HG03280 (cell line): ENCODE measurements around the gene DIS3L2.
"Not testable (repeated sequence)": the region's sequence is repeated elsewhere in the genome, so short reads cannot be mapped to it uniquely, and the experiment has no call there.

ENCODE experiments used
- ATAC-seq: cut with Tn5 transposase; IDR thresholded peaks from one replicate; pipeline ENCODE4 v1.9.1; 2021; ENCODE audit warnings: mild to moderate bottlenecking, moderate library complexity; ENCODE audit not compliant: unreplicated experiment

Gene DIS3L2

GRCh38 chr2:232113821-232114220 is 152.3 kb downstream of the DIS3L2 start:
- ATAC-seq: no peak

DNA sequence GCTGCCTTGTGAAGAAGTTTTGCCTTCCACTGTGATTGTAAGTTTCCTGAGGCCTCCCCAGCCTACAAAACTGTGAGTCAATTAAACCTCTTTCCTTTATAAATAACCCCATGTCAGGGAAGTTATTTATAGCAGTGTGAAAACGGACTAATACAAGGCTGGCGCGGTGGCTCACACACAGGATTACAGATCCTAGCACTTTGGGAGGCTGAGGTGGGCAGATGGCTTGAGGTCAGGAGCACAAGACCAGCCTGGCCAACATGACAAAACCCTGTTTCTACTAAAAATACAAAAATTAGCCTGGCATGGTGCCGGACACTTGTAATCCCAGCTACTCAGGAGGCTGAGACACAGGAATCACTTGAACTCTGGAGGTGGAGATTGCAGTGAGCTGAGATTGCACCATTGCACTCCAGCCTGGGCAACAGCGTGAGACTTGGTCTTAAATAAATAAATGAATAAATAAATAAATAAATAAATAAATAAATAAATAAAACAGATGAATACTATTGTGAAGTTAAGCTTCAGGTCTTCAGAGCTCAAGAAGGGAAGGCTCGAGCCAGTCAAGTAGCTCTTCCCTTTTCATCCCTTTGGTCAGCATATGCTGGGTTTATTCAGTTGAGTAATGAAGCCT is 154.3 kb downstream of the DIS3L2 start:
- ATAC-seq: not testable (repeated sequence)

- no peak for ATAC-seq
Measured at GRCh38 chr2:232116852-232117251, 155.3 kb downstream of the DIS3L2 start.

DNA sequence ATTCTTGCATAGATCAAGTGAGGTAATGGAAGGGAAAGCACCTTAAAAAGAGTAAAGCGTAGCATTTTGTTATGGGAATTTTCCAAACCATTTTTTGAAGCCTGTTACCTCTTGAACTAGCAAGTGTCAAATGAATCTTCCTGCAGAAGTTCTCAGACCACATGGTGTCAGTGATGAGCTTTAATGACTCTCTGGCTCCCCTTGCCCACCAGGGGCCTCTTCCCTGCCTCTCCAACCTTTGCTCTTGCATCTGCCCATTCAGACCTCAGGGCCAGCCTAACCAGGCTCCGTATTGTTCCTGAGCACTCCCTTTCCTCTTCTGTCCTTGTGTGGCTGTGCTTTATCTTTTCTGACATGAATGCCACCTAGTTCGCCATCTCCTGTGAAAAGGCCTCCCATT is 155.9 kb downstream of the DIS3L2 start:
- ATAC-seq: no peak

DNA sequence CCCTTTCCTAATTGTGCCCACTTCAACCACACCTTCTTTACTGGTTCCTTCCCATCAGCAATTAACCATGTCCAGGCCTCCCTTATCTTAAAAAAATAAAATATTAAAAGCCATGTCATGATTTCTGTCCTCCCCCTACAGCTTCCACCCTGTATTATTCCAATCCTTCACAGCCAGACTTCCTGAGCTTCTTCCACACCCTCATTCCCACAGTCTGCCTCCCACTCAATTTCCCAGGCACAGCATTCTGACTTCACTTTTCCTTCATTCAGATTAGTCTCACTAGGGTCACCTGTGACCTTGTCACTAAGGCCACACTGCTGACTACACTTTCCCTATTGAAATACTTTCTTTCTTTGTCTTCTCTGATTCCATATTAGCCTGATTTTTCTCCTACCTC is 159.4 kb downstream of the DIS3L2 start:
- ATAC-seq: no peak

DNA sequence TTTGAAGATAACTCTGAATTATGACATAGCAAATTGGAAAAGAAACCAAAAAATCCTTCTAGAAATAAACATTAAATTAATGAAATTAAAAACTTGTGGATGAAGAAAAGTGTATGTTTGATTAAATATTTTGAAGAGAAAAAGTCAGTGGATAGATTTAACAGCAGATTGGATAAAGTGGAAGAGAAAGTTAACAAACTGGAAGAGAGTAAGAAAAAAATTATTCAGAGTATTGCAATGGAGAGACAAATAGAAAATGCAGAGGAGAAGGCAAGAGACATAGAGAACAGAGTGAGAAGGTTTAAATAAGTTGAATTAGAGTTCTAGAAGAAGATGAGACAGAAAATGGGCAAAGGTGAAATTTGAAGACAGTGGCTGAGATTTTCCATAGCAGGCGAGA is 162.8 kb downstream of the DIS3L2 start:
- no peak for ATAC-seq

DNA sequence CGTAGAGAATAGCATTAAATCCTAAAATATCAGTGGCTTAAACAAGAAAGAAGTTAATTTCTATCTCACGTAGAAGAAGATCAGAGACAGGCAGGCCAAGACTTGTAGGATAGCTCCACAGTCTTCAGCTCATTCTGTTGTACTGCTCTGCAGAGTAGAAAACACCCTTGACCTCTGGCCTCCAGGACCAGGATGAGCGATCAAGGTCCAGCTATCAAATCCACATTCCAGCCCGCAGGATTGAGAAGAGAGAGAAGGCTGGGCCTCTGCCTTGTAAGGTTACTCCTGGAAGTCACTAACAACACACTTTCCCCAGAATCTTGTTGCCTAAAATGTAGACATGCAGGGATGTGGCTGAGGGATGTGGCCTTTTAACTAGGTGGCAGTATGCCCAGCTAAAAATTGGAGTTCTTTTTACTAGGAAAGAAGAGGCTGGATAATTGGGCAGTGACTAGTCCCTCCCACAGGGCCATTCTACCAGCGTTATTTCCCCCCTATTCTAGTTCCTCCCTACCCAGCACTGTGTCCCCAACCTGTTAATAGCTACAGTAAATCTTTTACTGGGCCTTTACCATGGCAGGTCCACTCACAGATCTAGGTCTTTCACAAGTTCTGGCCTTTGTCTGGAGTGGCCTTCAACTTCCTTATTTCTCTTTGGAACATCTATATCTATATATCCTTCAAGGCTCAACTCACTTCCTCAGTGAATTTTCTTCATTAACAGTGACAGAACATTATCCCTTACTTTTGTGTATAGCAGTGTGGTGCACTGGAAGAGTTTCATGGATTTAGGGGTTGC is 165.0 kb downstream of the DIS3L2 start:
- no peak for ATAC-seq

DNA sequence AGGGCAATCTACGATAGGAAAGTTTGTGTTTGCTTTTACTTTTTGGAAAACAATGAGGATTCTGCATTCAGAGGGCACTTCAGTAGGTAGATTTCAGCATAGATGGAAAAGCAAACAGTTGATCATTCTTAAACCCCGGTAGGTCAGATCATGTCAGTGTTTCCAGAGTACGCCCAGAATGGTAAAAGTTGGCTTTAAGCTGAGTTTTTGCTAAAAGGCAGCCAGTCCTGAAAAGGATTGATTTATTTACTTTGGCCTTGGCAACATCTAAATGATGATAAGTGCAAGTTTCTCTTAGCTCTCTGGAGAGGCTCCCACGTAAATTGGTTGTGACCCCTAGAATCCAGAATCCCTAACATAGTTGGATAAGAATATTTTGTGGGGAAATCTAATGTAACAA is 168.0 kb downstream of the DIS3L2 start:
- no peak for ATAC-seq

- no peak for ATAC-seq
Measured at GRCh38 chr2:232132181-232132580, 170.7 kb downstream of the DIS3L2 start.

GRCh38 chr2:232133078-232133477 is 171.6 kb downstream of the DIS3L2 start:
- no peak for ATAC-seq

- ATAC-seq: no peak
Measured at GRCh38 chr2:232134939-232135338, 173.4 kb downstream of the DIS3L2 start.

DNA sequence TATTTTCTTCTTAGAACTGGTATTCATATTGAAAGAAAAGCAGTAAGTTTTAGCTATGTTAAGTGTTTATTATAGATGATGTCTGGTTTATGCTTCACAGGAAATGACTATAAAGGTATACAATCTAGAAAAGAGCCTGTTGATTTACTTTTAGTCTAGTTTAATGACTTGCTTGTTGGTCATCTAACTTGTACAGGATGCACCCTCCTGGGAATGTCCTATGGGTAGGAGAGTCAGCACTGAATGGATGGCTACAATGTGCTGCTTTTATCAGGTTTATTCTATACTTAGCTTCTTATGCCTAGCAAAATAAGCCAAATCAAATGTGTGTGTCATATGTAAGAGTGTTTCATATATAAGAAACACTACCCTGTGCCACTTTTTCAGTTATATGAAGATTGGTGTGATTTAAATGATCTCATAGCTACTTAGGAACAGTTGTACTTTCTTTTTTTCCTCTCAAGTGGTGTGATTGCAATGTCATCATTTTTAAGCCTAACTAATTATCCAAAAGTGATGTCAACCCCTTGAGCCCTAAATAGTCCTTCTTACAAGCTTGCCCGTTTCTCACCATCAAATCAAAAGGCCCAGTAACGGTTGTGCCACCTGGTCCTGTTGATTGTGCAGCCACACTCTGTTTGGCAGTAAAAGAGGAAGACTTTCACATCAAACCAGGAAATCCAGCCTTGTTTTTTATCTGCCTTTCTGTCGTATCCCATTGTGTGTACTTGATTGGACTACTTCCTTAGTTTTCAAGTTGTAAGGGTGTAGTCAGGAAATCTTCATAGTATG is 176.0 kb downstream of the DIS3L2 start:
- ATAC-seq: no peak

DNA sequence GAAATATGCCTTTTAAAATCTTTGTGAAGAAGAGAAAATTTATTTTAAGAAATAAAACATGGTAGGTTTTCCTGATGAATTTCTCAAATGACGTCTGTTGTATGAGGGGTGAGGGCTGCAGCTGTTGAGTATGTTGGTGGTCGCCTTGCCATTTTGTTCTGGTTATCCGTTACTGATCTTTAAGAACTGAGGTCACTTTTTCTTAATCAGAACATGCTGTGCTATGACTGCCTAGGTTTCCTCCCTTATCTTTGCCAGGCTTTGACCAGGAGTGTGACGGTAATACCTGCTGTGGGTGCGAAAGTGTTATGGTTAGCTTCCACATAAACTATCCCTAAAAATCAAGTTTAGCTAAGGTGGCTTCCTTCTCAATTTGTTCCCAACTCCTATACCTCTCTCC is 176.9 kb downstream of the DIS3L2 start:
- no peak for ATAC-seq

DNA sequence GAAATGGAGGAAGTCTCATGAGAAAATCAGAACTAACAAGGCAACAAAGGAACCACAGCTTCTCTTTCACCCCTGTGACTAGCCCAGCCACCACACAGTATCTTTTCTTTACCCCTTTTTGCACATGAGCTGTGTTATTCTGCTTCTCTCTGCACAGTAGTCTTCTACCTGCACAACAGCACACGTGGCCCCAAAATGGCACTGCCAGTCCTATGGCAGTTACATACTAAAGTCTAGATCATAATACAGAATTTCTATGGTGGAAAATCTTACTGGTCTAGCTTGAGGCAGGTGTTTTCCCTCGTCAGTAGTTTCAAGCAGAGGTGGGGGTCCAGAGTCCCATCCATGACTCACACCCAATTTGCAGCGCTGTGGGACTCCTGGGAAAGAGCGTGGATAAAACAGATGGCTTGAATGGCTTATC is 177.7 kb downstream of the DIS3L2 start:
- ATAC-seq: no peak

- ATAC-seq: no peak
Measured at GRCh38 chr2:232139786-232140562, 178.5 kb downstream of the DIS3L2 start.

DNA sequence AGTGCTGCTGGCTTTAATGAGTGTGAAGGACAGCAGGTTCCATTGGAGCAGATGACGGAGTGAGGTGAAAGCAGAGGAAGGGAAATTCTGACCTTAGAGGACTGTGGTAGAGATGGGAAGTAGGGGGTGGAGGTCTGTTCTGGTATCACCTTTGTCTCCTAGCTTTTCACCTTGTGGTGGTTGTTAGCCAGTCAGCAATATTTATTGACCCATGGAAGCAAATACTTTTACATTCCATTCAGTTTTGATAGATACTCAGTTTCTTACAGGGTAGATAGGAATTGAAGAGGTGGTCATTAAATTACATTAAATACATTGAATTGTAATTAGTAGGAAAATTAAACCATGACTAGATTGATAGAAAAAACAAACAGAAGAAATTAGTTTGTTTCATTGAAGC is 180.1 kb downstream of the DIS3L2 start:
- no peak for ATAC-seq

- no peak for ATAC-seq
Measured at GRCh38 chr2:232142049-232142448, 180.5 kb downstream of the DIS3L2 start.

DNA sequence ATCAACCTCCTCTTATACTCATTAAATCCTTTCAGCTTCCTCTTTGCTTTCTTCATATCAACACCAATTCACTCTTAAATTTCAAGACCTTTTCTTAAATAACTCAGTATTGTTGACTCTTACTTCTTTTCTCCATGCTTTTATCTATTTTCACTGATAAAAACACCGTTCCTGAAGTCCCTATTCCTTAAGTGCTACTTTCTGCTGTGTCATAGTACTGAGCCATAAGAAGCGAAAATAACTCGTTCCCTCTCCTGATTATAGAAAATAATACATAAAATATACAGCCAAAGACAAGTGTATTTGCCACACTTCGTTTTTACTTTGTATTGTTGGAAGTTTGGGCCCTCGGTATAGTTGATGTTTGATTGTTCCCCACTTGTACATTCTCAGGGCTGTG is 181.0 kb downstream of the DIS3L2 start:
- no peak for ATAC-seq

GRCh38 chr2:232146294-232146693 is 184.8 kb downstream of the DIS3L2 start:
- ATAC-seq: no peak

DNA sequence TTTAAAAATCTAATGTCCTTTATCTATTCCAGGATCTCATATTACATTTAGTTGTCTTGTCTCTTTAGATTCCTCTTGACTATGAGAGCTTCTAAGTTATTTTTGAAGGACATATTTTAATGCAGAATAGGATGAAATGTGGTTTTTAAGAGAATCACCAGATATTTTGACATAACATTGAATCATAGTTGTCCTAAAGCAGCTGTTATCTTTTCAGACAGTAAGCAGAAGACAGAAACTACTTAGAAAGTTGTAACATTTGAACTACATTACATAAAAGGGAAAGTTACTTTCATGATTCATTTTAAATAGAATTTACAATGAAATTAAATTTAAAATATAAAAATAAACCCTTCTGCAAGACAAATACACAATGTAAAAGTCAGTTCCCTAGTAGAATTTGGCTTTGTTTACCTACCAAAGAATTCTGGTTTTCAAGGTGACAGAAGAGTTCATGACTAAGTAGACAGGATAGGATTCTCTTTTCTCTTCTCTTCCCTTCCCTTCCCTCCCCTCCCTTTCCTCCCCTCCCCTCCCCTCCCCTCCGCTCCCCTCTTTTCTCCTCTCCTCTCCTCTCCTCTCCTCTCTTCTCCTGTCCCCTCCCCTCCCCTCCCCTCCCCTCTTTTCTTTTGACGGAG is 186.0 kb downstream of the DIS3L2 start:
- ATAC-seq: no peak

DNA sequence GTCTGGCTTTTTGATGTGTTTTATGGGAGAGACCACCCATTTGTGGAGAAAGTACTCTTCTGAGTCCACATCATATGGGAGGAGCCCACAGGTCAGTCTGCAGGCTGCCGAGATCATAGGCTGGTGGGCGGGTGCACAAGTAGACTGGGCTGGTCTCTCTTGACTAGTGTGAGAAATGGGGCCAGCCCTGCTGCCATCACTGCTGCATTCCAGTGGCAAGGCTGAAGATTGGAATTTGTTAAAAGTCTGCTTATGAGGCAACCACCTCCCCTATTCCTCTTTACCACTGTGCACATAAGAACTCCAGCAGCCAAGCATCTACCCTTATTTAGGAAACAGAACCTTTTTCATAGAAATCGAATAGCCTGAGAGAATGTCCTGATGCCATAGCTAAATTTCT is 200.7 kb downstream of the DIS3L2 start:
- ATAC-seq: no peak
